ENCODE data around the gene PLEKHM3. TPM values are rescaled to one million over a fixed set of nuclear protein-coding genes. Genes with fewer than 3 reads are reported as not detected.
A peak's percentile ranks its signal among the peaks of the same experiment; 100 is the strongest.

The PLEKHM3 gene
- total RNA-seq, 1 donor from 2014 or later, result 18.3 TPM

DNA sequence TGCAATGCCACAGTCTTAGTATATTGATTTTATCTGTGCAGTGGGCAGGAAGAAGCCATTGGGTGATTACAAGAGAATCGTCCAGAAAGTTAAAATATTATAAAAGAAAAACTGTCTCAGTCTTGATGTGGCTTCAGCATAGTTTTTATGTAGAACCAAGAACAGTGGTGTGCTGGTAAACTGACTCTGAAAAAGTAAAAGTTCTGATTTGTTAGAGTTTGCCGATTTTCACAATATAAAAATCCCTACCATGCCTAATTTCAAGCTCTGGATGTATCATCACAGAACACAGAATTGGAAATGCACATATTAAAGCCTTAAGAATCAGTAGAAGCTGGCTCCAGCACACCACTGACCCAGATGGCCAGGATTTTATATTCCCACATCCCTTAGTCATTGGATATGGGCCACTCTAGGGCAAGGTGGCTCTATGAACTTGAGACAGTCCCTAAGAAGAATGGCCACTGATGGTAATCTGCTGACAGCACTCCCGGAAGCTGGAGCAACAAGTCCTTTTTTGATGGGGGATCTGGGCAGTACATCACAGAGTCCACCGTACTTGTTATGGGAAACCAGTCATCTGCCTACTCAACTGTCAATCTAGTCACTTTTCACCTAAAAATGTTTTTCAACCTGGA is 9.3 kb upstream of the PLEKHM3 start:
- Histone ChIP-seq H3K9me3 (no peaks in the 10 kb centered on the region), H3K4me3 (no peak overlapping the region), H3K4me1 (no peaks in the 10 kb centered on the region), H3K27me3 (no peaks in the 10 kb centered on the region), H3K36me3 (no peaks in the 10 kb centered on the region), H3K27ac (no peak overlapping the region)
- intact Hi-C loops (cut with DNase I), result no loop called here
- TF ChIP-seq, protein P1, sequence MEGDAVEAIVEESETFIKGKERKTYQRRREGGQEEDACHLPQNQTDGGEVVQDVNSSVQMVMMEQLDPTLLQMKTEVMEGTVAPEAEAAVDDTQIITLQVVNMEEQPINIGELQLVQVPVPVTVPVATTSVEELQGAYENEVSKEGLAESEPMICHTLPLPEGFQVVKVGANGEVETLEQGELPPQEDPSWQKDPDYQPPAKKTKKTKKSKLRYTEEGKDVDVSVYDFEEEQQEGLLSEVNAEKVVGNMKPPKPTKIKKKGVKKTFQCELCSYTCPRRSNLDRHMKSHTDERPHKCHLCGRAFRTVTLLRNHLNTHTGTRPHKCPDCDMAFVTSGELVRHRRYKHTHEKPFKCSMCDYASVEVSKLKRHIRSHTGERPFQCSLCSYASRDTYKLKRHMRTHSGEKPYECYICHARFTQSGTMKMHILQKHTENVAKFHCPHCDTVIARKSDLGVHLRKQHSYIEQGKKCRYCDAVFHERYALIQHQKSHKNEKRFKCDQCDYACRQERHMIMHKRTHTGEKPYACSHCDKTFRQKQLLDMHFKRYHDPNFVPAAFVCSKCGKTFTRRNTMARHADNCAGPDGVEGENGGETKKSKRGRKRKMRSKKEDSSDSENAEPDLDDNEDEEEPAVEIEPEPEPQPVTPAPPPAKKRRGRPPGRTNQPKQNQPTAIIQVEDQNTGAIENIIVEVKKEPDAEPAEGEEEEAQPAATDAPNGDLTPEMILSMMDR (IDR thresholded peaks at IDR 0.05), result no peak
- no peak for DNase-seq (ENCODE audit: low spot score in 2 of 2)

DNA sequence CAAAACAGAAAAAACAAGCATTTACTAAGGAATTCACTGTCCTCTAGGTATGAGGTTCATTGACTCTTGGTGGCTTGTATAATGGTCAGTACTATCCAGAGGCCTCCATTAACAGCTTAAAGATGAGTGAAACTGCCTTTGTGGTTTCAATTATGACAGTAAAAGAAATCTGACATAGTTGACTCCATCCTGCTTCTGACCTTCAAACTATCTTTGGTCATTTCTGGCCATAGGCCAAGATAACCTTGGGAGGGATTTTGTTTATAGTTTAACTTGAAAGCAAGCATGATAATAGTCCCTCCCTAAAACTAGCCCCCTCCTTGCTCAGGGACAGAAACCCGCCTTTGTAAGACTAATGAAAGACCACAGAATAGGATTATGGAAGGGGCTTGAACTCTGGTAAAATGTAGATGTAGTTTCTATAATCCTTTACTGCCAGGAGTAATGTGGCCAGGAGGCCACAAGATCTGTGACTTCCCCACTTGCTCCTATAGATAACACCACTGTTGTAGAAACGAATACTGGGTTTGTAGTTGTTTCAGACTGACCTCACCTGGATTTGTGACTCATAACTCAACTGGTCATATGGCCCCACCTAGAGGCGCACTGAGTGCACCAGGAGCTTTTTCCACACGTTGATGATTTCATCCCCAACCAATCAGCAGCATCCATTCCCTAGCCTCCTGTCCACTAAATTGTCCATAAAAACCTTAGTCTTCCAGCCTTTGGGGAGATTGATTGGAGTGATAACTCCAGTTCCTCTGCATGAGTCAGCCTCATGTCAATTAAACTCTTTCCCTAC is 8.6 kb upstream of the PLEKHM3 start:
- Histone ChIP-seq H3K4me3 (no peak overlapping the region), H3K9me3 (no peaks in the 10 kb centered on the region), H3K36me3 (no peaks in the 10 kb centered on the region), H3K27ac (no peak overlapping the region), H3K27me3 (no peaks in the 10 kb centered on the region), H3K4me1 (no peaks in the 10 kb centered on the region)
- intact Hi-C loops (cut with DNase I), result no loop called here
- DNase-seq (ENCODE audit: low spot score in 2 of 2), result no peak
- TF ChIP-seq, protein P1 (IDR thresholded peaks at IDR 0.05), result no peak

DNA sequence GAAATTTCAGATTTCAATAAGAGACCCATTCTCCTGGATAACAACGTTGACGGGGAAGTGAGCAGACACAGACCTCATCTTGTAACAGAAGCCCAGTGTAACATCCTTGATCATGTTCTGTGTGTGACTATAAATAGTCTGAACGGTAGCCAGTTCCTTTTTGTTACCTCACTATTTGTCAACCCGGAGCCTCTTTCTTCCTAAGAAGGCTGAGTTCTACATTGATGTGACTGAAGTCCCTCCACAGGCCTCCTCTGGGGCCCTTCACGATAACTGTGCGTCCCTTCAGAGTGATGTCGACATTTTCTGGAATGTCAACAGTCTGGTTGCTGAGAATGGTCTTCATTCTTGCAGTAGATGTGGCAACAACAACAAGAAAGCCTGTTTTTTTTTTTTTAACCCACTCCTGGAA is 6.3 kb upstream of the PLEKHM3 start:
- Histone ChIP-seq H3K4me1 (no peaks in the 10 kb centered on the region), H3K4me3 (no peak overlapping the region), H3K27me3 (no peaks in the 10 kb centered on the region), H3K36me3 (no peaks in the 10 kb centered on the region), H3K27ac (no peak overlapping the region), H3K9me3 (no peaks in the 10 kb centered on the region)
- DNase-seq (ENCODE audit: low spot score in 2 of 2), result no peak
- intact Hi-C loops (cut with DNase I), result no loop called here
- TF ChIP-seq, protein P1 (IDR thresholded peaks at IDR 0.05), result no peak

DNA sequence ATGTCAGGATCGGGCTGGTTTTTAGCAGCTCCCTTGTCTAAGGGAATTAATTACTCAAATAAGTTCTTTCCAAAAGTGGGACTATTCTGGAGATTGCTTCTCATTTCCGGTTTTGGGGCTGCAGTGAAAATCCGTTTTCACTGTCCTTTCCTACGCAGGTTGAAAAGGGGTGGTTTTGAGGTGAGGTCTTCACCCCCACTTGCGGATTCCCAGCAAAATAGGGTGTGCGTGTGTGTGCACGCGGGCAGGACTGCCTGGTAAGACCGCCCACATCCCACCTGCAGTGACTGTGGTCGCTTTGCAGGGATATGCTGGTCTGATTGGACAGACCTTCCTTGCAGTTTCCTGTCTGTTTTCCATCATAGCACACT is 472 bp upstream of the PLEKHM3 start:
- peak in 1 of 2 donors; percentile 63 for DNase-seq (ENCODE audit: low spot score in 2 of 2)
- H3K4me1 ChIP-seq, result peaks cover 0 to 15% of the 10 kb centered on the region in 2 donors
- intact Hi-C loops (cut with DNase I), result no loop called here
- H3K36me3 ChIP-seq, result no peaks in the 10 kb centered on the region
- H3K4me3 ChIP-seq, result peak overlapping the region; percentile 73 to 78
- TF ChIP-seq, protein P1 (IDR thresholded peaks at IDR 0.05), result no peak
- no peaks in the 10 kb centered on the region for H3K9me3 ChIP-seq
- no peaks in the 10 kb centered on the region for H3K27me3 ChIP-seq
- H3K27ac ChIP-seq, result peak overlapping the region; percentile 72 to 83

DNA sequence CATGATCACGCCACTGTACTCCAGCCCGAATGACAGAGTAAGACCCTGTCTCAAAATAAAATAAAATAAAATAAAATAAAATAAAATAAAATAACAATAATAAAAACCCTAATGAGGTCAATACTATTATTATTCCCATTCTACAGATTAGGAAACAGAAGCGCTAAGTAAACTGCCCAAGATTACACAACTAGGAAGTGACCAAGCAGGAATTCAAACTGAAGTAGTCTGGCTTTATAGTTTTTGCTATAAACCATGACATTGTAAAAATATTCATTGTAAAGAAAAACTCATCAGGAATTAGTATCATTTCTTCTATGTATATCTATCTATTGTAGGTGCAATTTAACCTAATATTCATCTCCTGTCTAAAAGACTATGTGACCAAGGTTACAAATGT is 1.2 kb downstream of the PLEKHM3 start:
- peak overlapping the region; percentile 73 to 78 for H3K4me3 ChIP-seq

More for the DNA sequence above, 1.2 kb downstream of the PLEKHM3 start:
- DNase-seq (ENCODE audit: low spot score in 2 of 2), result no peak
- Histone ChIP-seq H3K9me3 (no peaks in the 10 kb centered on the region), H3K27me3 (no peaks in the 10 kb centered on the region), H3K4me1 (peaks cover 0 to 15% of the 10 kb centered on the region in 2 donors), H3K27ac (no peak overlapping the region), H3K36me3 (no peaks in the 10 kb centered on the region)
- intact Hi-C loops (cut with DNase I), result no loop called here
- TF ChIP-seq, protein P1 (IDR thresholded peaks at IDR 0.05), result no peak

Measured in ascending aorta (tissue), 2 donors.